Loucy (cell line): Measurements from ENCODE around the gene BPHL.

ENCODE experiments used
- EZH2phosphoT487 ChIP-seq: fragments of 200-600 bp; IDR thresholded peaks from 2 replicates; pipeline ENCODE4 v1.6.1; 2018; ENCODE audit warnings: antibody characterized with exemption, mild to moderate bottlenecking, moderate library complexity, borderline replicate concordance
- TF ChIP-seq, protein P1 (sequence below): fragments of 200-600 bp; sonication (generic); conservative IDR thresholded peaks from 2 replicates; pipeline ENCODE4 v1.5.1; 2014; ENCODE audit warnings: mild to moderate bottlenecking, antibody characterized with exemption, low read length

DNA sequence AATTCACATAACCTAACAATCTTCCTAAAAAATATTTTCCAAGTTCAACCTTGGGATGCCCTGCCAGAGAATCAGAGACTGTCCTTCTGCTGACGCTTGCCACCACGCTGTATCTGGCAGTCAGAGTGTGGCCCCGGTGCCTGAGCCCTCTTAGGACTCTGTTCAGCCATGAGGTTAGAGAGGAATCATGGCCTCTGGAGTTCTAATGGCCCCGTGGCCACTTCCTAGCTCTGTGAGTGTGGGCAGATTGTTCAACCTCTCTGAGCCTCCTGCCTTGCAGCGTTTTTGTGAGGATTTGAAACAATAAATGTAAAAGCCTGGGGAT lies 2.2 kb downstream of the BPHL start:
- TF ChIP-seq, protein P1, sequence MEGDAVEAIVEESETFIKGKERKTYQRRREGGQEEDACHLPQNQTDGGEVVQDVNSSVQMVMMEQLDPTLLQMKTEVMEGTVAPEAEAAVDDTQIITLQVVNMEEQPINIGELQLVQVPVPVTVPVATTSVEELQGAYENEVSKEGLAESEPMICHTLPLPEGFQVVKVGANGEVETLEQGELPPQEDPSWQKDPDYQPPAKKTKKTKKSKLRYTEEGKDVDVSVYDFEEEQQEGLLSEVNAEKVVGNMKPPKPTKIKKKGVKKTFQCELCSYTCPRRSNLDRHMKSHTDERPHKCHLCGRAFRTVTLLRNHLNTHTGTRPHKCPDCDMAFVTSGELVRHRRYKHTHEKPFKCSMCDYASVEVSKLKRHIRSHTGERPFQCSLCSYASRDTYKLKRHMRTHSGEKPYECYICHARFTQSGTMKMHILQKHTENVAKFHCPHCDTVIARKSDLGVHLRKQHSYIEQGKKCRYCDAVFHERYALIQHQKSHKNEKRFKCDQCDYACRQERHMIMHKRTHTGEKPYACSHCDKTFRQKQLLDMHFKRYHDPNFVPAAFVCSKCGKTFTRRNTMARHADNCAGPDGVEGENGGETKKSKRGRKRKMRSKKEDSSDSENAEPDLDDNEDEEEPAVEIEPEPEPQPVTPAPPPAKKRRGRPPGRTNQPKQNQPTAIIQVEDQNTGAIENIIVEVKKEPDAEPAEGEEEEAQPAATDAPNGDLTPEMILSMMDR, result no peak
- no peak for TF ChIP-seq EZH2phosphoT487
